Bronchial smooth muscle cell (primary cell): ENCODE measurements around the gene ADISSP. TPM values are rescaled to one million over a fixed set of nuclear protein-coding genes. Genes with fewer than 3 reads are reported as not detected.

ENCODE experiments used
- total RNA-seq: library from RNA; depleted of rRNA; stranded (reverse); fragments of >200 nt; gene quantifications from 2 replicates; pipeline ENCODE4 v1.2.1, GENCODE V29; 2014

The ADISSP gene
- 22.2 and 28.8 TPM in 2 replicates for total RNA-seq

DNA sequence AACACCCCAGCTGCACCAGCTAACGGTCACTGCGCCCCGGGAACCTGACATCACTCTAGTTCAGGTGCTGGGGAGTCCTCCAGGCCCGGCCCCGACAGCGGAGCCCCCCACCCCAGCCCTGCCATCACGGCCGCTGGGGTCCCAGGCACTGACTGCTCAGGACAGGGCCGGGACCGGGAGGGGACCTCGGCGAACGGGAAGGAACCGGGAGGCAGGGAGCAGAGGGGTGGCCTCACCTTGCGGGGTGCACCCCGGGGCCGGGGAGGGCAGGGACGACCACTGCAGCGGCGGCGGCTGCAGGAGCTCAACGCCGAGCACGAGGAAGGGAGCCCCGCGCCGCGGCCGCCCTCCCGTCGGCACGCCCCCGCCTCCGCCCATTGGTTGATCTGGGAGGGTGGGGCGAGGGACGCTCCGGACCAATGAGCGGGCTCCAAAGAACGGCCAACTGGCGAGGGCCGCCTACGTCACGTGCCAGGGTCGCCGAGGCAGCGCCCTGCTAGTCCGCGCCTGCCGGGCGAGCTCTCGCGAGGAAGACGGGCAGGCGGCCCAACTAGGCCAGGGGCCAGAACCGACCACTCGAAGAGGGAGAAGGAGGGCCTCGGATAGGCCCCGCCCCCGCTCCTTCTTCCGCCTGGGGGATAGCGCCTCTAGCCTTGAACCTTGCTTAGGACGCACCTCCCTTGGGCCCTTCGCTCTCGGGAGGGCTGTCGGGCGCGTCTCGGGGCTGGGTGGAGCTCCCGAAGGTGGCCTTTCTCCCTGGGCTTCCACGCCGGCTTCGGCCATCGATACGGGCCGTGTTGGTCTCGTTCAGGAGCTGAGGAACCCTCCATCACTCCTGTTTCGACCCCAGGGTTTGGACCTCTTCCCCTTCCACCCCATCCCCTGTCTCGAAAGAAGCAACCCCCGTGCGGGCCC lies at the start of gene ADISSP:
TSS of gene ADISSP (minus strand) at position 327 of the 915 bp plus-strand sequence. CDS start 7,653 bp downstream, outside the sequence.

DNA sequence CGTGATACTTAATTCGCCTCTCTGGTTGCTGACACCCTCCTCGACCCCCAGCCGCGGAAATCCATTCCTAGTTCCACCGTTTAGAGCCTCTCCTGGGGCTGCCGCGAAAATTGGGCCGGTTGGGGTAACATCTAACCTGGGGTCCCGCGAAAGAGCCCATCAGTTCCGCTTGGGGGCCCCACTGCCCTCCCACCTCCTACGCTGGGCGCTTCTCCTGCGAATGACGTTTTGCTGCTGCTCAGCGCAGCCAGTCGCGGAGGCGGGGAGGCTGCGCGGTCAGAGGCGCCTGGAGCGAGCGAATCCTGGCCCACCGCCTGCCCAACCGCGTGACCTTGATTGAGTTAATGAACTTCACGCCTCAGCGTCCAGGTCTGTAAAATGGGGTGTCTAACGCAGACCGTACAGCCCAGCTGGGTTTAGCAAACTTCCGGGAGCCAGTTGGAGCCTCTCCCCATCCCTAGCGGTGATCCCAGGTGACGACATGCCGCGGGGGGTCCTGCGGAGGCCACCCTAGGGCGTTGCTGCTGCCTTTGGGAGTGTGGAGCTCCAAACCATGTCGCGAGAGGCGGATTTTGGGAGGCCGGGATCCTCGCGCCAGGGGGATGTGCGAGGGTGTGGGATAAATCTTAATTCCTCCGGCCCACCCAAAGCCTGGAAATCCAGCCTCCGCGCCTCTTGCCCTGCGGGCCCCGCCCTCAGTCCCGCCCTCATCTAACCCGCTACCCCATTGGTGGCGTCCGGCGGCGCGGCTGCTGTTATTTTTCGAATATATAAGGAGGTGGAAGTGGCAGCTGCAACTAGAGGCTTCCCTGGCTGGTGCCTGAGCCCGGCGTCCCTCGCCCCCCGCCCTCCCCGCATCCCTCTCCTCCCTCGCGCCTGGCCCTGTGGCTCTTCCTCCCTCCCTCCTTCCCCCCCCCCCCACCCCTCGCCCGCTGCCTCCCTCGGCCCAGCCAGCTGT lies 28.2 kb upstream of the ADISSP start, which contains the start of gene CDC25B:
TSS of gene CDC25B (plus strand) at position 800 of the 958 bp plus-strand sequence. CDS start 222 bp downstream, outside the sequence.

GRCh38 chr20:3786665-3787323 lies 19.2 kb upstream of the ADISSP start, which contains the start of gene CENPB:
Gene CENPB (minus strand): TSS chr20:3786740. CDS start chr20:3786483, 257 bp downstream.

GRCh38 chr20:3781153-3781910 lies 13.8 kb upstream of the ADISSP start, which contains the start of gene SPEF1:
Gene SPEF1 (minus strand): TSS chr20:3781448. CDS start chr20:3781287, 161 bp downstream.

GRCh38 chr20:3732327-3733118 lies 35.0 kb downstream of the ADISSP start, which contains the start of gene HSPA12B:
Gene HSPA12B (plus strand): TSS chr20:3732685. CDS start chr20:3738675, 5,990 bp downstream.

GRCh38 chr20:3712279-3712873 lies 55.2 kb downstream of the ADISSP start, which contains the start of gene SIGLEC1:
Gene SIGLEC1 (minus strand): TSS chr20:3712600. CDS start chr20:3707128, 5,472 bp downstream.

Other genes starting within 250 kb of the ADISSP start
- gene GFRA4, start 104.4 kb downstream of the ADISSP start, total RNA-seq: not detected in 2 replicates
- 47.8 and 68.8 TPM in 2 replicates for gene ADAM33, start 85.7 kb downstream of the ADISSP start, total RNA-seq
- gene SIGLEC1, start 55.2 kb downstream of the ADISSP start, total RNA-seq: not detected in 2 replicates
- gene HSPA12B, start 35.1 kb downstream of the ADISSP start, total RNA-seq: 1.9 and 4.5 TPM in 2 replicates
- gene SPEF1, start 13.7 kb upstream of the ADISSP start, total RNA-seq: 0.16 and 0.26 TPM in 2 replicates
- 91.4 and 119 TPM in 2 replicates for gene CENPB, start 19.0 kb upstream of the ADISSP start, total RNA-seq
- 52.3 and 54.4 TPM in 2 replicates for gene CDC25B, start 28.6 kb upstream of the ADISSP start, total RNA-seq
- gene AP5S1, start 52.8 kb upstream of the ADISSP start, total RNA-seq: 13.6 and 20.9 TPM in 2 replicates
- gene MAVS, start 79.1 kb upstream of the ADISSP start, total RNA-seq: 10.6 and 12.0 TPM in 2 replicates
- 42.4 and 46.7 TPM in 2 replicates for gene PANK2, start 121.6 kb upstream of the ADISSP start, total RNA-seq
- gene RNF24, start 247.8 kb upstream of the ADISSP start, total RNA-seq: 6.8 and 9.1 TPM in 2 replicates